Measurements from ENCODE around the gene PDE10A.

The PDE10A gene

DNA sequence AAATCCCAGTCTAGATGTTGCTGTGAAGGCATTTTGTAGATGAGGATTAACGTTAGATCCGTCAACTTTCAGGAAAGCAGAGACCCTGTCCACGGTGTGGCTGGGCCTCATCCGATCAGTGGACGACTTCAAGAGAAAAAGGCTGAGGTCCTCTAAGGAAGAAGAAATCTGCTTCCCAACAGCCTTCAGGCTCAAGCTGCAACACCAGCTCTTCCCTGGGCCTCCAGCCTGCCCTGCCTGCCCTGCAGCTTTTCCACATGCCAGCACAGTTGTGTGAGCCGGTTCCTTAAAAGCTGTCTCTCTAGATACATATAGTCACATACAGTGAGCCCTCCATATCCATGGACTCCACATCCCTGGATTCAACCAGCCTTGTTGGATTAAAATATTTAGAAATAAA, 14.1 kb upstream of the PDE10A start:
- DNase-seq: no peak

- DNase-seq: no peak
These were observed 13.5 kb upstream of the PDE10A start for GRCh38 chr6:165676435-165677068.

- DNase-seq: no peak
These were observed 12.1 kb upstream of the PDE10A start for GRCh38 chr6:165675120-165675519.

GRCh38 chr6:165674155-165675029, 11.4 kb upstream of the PDE10A start:
- no peak for DNase-seq

GRCh38 chr6:165671222-165671768, 8.3 kb upstream of the PDE10A start:
- no peak for DNase-seq

GRCh38 chr6:165668951-165669350, 5.9 kb upstream of the PDE10A start:
- no peak for DNase-seq

DNA sequence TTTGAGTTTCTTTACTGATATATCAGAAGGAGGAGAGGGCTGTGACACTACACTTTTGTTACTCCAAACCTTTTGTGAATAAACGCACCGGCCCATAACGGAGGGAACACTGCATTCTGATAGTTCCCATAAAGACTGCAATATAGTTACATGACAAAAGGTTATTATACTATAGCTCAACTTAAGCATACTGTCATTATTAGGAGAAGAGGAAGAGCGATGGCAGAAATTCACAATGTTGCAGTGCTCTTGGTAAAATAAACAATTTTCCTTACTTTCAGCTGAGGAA, 2.3 kb upstream of the PDE10A start:
- no peak for DNase-seq

GRCh38 chr6:165664559-165665383, 1.7 kb upstream of the PDE10A start:
- DNase-seq: no peak

GRCh38 chr6:165663736-165664558, 906 bp upstream of the PDE10A start:
- no peak for DNase-seq

DNA sequence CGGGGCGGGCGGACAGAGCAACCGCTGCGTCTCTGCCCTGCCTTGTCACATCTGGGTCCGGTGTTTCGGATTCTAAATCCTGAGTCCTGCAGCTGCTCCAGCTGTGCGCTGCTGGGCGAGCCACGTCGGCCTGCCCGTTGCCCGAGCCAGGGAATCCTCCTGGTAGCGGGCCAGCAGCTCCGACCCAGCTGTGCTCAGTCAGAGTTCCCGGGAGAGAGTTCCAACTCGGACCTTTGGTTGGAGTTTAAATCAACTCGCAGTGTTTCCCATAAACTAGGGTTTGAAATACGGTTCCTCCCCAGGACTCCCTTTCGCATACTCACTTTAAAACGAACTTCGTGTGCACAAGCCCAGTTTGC, 315 bp upstream of the PDE10A start:
- DNase-seq: no peak

GRCh38 chr6:165662041-165662748, 846 bp downstream of the PDE10A start:
- no peak for DNase-seq

DNA sequence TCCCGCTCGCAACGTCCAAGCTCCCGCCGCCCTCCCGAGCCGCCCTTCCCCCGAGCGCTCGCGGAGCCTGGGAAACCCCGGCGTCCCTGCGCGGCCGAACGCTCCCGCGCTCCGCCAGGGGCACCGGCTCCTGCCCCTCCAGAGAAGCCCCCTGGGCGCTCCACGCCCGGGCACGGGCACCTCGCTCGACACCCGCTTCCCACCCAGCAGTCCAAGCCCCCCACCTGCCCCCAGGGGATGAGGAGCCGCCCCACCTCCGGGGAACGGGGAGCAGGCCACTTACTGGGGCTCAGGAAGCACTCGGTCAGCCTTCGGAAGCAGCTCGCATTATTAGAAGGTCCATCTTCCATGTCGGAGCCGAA, 1.4 kb downstream of the PDE10A start:
- no peak for DNase-seq

- no peak for DNase-seq
These were observed 2.0 kb downstream of the PDE10A start for GRCh38 chr6:165660857-165661663.

DNA sequence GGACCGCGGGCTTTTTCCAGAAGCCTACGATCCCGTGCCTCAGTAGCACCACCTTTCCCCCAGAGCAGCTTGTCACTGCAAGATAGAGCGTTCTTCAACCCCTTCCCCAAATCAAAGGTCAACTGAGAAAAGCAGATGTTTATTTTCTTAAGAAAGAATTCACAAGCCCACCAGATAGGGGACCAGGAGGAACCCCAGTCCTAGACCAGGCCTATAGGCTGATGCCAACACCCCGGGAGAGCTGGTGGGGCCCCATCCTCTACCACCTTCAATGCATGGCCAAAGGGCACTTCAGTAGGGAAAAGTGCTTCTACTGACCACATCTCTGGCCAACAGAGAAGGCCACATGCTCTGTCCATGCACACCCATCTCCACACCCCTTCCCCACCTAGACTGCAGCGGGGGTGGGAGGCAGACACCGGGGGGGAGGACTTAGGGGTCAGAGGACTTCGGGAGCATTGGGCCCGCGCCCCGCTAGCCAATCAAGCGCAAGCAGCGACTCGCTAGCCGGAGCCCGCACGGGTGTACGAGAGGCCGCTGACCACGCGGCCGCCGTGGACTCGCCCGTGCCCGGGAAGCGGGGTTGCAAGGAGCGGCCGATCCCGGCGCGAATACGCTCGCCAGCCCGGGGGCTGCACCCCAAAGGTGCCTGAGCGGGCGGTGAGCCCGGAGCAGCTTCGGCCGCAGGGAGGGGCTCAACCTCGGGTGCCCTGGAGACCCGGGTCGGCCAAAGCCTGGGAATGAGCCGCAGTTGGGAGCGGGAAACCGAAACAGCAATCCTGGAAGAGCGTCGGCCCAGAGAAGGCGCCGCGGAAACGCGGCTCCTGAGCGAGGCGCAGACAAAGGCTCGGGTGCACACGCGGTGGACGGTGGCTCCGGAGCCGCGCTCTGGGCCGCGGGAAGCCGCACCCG, 2.8 kb downstream of the PDE10A start:
- no peak for DNase-seq

DNA sequence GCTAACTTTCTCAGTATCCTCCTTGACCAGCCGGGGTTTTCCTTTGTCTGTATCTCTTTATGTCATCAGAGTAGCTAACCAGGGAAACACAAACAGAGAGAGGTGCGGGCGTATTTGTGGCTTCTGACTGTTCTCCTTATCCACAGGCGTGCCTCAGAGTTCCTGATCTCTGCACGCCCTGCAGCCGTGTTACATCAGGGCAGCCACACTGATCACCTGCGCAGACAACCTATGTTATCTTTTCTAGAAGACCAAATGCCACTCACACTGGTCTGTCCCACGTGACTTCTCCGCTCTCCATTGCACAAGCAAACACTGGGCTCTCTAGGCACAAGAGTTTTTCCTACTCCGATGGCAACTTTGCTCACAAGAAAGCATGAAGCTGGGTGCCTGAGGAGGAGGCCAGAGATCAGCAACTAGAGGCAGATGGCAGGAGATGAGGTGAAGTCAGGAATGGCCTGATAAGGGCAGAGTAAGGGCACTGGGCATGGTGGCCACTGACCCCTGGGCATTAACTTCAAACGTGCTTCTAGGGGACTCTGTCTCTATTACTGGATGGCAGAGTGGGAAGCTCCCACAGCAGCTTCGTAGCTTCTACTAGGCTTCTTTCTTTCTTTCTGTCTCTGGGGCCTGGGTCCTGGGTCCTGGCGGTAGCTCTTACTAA, 4.5 kb downstream of the PDE10A start:
- DNase-seq: no peak

DNA sequence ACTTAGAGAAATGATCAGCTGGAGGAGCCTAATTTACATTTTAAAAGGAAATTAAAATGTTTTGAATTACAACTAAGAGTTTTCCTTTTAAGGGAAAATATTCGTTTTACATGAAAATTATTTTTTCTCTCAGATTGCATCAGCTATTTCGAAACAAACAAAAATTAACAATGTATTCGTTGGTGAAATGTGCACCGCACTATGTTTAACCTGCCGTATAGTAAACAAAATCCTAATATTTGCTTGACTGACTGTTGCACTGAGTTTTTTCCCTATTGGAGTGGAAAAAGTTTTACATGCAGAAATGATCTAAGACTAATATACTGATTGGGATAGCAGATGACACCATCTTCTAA, 5.7 kb downstream of the PDE10A start:
- DNase-seq: no peak

DNA sequence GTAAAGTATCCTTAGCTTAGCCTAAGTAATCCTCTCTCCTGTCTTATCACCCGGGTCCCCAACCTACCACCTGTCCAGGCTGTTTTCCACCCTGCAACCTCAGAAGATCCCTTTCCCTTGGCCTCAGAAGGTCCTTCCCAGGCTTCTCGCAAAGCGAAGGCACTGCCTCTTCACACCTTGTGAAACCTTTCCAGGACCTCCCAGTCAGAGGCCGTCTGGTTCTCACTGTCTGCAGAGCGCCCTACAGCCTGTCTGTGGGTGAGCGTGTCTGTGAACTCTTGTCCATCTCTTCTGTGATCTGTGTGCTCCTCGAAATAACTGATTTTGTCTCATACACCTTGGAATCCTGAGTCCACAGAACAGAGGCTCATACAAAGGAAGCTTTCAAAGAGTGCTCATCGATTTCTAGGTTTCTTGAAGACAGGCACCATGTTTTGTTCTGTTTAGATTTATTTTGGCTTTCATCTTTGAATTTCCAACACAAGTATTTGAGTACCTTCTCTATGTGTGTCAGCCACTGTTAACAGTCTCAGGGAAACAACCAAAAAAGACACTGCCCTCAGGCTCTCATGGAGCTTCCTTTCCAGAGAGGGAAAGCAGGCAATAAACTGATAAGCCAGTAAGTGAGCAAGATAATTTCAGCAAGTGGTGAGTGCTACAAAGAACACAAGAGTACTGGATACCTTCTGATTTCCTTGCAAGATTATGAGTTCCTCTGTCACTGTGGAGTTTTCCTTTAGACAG, 6.3 kb downstream of the PDE10A start:
- no peak for DNase-seq

GRCh38 chr6:165655191-165655590, 7.8 kb downstream of the PDE10A start:
- DNase-seq: no peak

GRCh38 chr6:165654144-165654543, 8.9 kb downstream of the PDE10A start:
- no peak for DNase-seq

Data from NCI-H1930 (cell line).